GM18858 (cell line): ENCODE measurements around the gene VPS35L.

Source experiments
- ATAC-seq: cut with Tn5 transposase; IDR thresholded peaks from one replicate; pipeline ENCODE4 v1.9.1; 2021; ENCODE audit not compliant: unreplicated experiment

VPS35L gene

DNA sequence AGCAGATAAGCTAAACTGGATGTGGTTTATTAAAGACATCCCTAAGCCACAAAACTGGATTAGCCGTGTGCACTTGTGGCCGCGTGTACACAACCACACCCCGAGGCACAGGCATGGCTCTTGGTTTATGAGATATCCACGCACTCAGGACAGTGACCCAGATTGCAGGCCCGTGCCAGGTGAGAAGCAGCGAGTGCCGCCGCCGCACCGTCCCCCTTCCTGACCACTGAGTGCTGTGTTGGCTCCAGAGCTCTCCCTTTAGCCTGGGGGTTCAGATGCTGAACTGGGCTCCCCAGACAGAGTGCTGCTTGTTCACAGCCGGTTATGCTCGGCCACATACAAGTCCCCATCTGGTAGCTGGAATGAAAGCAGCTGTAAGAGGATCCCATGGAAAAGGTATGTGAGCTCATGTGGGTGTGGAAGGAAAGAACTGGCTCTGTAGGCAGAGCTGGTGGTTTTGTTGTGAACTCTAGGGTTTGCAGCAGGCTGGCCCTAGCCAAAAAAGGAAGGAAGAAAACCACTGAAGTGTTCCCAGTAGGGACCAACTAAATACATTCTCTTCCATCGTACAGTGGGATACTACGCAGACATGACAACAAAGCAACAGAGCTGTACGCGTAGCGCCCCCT, 133.0 kb downstream of the VPS35L start:
- ATAC-seq, result no peak

DNA sequence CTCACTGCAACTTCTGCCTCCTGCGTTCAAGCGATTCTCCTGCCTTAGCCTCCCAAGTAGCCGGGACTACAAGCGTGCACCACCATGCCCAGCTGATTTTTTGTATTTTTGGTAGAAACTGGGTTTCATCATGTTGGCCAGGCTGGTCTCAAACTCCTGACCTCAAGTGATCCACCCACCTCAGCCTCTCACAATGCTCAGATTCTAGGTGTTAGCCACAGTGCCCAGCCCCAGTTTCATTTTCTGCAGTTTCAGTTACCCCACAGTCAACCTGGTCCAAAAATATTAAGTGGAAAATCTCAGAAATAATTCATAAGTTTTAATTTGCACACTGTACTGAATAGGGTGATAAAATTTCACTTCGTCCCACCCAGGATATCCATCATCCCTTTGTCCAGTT, 133.8 kb downstream of the VPS35L start:
- ATAC-seq, result no peak

DNA sequence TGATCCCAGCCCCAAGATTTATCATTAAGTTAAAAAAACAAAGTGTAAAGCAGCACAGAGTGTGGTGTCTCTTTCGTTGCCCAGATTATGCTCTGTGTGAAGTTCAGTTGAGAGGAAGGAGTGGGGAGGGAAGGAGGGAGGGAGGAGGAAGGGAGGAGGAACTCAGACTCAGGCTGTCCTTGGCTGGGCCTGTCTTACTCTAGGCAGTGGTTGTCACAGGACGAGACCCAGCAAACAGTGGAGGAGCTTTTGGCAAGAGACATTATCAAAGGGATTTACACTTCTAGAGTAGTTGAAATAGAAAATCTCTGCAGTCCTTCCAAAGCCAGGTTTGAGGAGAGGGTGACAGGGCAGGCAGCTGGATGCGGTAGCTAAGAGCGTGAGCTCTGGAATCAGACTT, 134.7 kb downstream of the VPS35L start:
- no peak for ATAC-seq

DNA sequence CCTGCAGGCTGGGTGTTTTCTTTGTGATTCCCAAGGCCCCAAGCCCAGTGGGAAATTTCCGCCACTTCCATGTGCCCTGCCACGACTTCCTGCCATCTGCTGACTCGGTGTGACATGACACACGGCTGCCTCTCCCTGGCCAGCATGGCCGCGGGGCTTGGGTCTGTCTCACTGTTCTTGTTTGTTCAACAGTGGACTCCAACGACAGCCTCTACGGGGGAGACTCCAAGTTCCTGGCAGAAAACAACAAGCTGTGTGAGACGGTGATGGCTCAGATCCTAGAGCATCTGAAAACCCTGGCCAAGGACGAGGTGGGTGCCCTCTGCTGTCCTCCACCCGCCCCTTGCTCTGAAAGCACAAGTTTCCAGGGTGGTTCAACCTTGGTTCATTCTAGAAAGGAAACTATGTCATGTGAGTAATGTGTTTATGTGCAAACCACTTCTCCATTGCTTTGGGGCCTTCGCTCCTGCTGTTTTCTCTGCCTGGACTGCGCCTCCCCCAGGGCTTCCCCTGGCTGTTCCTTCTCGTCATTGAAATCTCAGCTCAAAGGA, 135.7 kb downstream of the VPS35L start:
- no peak for ATAC-seq

DNA sequence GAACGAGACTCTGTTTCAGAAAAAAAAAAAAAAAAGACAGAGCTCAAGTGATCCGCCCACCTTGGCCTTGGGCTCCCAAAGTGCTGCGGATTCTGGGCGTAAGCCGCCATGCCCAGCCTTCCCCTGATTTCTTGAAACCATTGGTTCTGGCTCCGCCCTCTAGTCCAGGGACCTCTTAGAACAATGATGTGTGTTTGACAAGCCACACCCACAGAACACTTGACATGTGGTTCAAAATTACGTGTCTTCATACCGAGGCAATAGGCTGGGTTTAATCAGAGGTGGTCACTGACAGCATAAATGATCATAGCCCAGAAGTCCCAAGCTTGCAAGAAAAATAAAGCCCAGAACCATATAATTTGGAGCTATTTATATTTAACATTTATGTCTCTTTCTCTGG, 139.5 kb downstream of the VPS35L start:
- no peak for ATAC-seq

DNA sequence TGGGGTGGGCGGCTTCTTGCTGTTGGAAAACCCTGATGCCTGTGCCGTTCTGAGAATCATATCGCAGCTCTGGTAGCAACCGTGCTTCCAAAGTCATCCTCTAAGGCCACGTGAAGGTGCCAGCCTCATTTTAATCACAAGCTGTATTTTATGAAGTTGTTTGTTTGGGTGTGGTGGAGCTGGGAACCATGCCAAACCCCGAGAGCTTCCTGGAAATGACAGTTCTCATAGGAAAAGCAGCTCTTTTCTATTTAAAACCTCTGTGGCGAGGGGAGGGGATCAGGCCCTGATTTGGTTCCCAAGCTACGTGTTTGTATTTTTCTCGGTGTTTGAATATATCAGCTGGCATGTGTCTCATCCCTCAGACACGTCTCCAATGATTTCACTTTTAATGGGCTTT, 140.8 kb downstream of the VPS35L start:
- no peak for ATAC-seq

DNA sequence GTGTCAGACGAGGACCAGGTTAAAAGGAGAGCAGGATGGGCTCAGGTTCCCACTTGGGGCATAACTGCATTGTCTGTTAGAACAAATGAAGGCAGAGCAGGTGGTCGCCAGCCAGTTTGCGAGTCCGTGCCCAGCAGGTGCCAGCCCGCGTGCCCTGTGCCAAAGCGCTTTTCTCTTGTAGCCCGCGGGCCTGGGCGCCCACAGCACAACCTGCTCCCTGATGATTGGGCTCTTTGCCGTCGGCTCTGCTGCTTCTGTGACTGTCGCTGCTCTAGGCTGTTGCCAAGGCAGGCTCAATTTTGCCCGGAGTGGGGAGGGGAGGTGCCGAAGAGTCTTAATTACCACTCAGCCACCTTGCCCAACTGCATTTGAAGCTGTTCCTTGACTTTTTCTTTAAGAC, 141.5 kb downstream of the VPS35L start:
- ATAC-seq, result no peak

DNA sequence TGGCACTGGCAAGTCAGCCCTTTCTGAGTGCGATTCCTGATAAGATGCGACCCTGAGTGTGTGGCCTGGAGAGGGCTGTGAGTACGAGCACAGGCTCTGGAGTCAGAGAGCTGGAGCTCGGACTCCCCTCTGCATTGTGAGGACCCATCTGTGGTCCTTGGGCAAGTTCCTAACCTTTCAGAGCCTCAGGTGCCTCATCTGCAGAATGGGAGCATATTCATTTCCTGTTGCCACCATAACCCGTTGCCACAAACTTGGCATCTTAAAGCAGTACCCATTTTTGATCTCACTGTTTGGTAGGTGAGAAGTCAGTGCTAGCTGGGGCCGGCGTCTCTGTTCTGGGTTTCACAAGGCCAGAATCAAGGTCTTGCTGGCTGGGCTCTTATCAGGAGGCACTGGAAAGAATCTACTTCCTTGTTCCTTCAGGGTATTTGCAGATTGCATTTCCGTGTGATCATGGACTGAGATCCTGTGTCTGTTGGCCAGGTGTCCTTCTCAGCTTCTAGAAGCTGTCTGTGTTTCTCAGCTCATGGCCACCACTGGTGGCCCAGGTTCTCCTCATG, 142.3 kb downstream of the VPS35L start:
- ATAC-seq, result no peak

DNA sequence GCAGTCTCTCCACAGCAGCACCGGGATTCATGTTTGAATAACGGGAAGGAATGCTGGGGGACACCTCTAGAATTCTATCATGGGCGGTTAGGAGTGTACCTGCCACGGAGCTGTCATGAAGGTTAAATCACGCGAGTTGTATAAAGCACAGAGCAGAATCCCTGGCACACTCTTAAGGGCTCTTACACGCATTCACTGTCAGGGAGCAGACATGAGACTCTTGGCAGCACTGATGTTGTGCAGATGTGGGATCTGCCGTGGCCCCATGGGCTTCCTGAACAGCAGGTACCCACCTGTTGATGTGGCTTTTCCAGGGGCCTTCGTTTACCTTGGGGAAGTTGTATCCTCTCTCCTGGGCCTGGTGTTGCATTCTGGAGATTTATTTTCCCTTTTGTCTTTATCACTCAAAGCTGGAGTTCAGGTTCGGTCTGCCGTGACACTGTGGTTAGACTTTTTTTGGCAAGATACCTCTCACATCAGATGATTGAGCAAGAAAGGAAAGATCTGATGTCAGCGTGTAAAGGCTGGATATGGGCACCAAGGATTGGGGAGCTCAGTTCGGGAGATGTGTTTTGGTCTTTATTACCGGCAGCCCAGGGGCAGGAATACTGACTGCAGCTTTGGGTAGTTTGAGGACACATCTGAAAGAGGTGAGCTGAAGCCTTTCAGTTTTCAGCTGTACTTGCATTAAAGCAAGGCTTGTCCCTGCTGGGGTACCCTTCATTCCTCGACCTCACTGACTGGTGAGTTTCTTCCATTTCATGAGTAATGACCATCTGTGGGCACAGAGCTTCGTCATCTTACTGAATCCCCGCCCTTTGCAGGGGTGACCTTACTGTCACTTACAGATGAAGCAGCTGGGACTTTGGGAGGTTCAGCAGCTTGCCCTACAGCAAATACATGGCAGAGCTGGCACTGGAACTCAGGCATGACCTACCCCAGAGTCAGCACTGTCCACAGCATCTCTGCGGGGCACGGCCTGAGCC, 143.3 kb downstream of the VPS35L start:
- no peak for ATAC-seq

DNA sequence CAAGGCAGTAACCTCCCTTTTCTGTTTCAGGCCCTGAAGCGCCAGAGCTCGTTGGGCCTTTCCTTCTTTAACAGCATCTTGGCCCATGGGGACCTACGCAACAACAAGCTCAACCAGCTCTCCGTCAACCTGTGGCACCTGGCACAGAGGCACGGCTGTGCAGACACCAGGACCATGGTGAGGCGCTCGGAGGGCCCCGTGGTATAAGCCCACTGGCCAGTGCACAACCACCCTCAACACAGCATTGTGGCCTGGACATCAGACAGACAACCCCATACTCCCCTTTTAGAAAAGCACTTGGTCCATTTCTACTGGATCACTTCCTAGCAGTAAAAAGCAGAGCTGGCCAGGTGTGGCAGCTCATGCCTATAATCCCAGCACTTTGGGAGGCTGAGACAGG, 144.0 kb downstream of the VPS35L start:
- ATAC-seq, result no peak

DNA sequence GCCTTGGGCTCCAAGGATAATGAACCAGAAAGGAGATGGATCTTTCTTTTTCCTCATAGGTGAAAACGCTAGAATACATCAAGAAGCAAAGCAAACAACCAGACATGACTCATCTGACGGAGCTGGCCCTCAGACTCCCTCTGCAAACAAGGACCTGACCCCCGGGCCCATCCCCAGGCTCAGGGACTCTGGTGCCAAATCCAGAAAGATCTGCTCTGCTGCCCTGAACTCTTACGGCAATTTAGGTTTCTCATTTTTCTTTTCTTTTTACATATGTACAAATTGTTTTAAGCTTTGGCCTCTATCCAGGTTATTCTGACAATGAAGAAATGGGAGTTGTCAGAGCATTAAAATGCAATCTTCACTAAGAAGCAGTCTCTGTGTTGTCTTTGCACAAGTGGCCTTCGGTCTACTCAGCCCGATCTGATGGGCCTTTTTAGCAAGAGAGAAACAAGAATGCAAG, 144.8 kb downstream of the VPS35L start:
- no peak for ATAC-seq

DNA sequence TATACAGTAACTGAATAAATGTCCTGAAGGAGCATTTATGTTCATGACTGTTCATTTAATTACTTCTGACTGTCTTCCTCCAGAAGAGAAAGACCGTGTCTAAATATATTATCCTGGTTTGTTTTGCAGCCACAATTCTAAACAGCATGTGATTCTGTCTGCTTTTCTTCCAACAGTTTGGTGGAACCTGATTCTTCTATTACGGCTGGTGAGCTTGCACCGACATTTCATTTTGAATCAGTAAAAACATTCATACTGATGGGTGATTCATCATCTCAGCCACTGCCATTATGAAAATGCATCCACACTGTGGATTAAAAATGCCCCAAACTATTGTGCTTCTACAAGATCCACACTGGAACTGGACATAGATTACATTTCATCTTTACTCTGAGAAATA, 145.6 kb downstream of the VPS35L start:
- ATAC-seq, result no peak

DNA sequence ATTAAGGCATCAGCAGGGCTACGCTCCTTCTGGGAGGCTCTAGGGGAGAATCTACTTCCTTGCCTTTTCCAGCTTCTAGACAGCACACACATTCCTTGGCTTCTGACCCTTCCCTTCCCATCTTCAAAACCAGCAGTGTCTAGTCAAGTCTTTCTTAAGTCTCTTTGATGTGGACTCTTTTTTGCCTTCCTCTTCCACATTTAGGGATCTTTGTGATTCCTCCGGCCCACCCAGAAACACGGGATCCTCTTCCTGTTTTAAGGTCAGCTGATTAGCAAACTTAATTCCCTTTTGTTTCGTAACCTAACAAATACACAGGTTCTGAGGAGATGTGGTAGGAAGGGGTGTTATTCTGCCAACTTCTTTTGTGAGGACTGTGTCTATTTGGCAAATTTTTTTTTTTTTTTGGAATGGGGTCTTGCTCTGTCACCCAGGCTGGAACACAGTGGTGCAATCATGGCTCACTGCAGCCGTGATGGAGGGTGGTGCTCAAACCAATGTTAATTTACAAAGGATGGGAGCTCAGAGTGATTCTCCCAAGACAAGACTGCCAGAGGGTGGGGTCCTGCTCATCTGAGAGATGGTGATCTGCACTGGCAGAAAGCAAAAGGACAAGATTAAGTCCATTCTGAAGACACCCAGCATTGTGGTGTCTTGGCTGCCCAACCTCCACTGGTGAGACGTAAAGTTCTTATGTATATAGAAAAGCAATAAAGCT, 147.8 kb downstream of the VPS35L start:
- no peak for ATAC-seq

DNA sequence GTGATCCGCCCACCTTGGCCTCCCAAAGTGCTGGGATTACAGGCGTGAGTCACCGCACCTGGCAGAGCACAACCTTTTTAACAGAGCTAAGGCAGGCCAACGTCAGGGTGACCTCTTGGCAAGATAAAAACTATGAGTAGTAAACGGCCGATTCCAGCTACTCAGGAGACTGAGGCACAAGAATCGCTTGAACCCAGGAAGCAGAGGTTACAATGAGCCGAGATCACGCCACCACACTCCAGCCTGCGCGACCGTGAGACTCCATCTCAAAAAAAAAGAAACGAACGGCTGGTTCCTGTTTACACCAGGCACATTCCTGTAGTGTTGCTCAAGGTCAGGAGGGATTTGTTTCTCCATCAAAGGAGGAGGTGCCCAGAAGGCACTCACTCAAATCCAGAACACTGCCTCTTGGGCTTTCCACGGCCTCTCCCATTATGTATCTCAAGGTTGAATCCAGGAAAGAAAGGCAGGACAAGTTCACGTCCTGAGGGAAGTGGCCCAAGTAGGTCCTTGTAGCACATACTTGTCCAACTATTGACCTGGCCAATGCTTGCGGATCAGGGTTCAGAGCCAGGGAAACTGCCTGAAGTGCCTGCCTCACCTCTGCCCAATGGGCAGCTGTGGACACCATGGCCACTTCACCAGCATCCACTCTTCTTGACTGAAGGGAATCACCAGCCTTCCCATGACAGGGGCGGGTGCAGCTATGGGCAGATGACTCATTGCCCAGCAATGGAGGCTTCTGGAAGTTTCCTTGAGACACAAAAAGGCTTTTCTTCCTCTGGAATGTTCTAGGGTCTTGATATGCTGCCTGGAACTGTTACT, 149.0 kb downstream of the VPS35L start:
- no peak for ATAC-seq

DNA sequence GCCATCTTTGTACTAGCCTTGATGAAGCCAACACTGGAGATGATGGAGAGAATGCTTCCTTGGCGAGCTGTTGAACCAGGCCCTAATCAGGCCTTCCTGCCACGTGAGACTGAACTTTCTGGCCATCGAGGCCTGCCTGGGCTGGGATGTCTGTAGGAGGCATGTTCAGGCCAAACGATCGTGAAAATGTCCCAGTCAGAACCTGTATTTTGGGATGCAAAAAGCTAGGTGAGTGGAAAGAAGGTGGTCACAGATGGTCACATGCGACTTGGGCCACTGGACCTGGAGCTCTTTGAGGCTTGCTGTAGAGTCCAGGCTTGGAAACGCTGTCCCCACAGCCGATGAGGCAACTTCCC, 149.6 kb downstream of the VPS35L start:
- ATAC-seq, result no peak

DNA sequence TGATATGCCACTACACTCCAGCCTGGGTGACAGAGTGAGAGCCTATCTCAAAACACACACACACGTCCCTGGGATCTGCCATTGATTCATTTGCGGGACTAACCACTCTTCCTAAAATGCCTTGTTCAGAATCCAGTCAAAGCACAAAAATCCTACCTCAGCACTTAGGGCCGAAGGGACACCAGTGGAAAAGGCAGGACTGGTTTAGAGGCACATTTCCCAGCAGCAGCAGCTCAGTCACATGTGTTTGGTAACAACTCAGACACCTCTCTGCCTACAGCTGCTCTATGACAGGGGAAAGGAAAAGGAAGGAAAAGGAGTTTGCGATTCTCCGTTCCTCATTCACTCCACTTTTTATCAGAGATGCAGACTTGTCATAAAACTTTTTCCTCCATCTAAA, 150.3 kb downstream of the VPS35L start:
- ATAC-seq, result no peak

DNA sequence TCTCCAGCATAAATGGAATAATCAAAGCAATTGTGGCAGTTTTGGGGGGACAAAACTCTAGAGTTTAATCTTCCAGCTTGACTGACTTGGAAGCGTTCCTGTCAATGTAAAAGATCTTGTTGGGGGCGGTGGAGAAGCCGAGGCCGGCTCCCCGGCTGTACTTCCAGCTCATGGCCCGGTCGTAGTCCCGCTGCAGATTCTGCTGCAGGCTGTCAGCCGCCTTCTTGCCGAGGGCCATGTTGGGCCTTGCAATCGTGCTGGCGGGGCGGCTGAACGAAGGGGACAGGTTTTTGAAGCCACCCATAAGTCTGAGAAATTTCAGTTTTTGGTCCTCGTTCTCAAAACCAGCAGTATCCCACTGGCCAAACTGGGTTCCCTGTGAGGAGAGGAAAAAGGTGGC, 151.3 kb downstream of the VPS35L start:
- ATAC-seq, result no peak

DNA sequence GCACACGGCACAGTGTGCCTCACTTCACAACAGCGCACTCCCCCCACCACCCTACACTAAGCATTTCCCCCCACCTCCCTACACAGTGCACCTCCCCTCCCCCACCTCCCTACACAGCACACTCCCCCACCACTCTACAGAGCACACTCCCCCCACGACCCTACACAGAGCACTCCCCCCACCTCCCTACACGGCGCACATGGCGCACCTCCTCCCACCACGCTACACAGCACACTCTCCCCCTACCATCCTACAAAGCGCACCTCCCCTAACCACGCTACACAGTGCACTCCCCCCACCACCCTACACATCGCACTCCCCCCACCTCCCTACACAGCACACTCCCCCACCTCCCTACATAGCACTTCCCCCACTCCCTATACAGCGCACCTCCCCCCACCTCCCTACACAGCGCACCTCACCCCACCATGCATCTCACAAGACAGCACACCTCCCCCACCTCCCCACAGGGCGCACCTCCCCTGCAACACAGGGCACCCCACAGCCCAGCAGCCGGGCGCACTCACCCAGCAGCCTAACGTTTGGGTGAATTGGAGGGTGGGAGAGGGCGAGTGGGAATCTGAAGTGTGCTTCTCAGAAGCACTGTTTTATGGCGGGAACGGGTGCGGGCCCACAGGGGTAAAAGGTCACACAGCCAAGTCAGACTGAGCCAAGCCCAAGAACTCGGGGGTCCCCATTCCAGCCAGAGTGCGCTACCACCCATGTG, 152.2 kb downstream of the VPS35L start:
- ATAC-seq, result no peak

DNA sequence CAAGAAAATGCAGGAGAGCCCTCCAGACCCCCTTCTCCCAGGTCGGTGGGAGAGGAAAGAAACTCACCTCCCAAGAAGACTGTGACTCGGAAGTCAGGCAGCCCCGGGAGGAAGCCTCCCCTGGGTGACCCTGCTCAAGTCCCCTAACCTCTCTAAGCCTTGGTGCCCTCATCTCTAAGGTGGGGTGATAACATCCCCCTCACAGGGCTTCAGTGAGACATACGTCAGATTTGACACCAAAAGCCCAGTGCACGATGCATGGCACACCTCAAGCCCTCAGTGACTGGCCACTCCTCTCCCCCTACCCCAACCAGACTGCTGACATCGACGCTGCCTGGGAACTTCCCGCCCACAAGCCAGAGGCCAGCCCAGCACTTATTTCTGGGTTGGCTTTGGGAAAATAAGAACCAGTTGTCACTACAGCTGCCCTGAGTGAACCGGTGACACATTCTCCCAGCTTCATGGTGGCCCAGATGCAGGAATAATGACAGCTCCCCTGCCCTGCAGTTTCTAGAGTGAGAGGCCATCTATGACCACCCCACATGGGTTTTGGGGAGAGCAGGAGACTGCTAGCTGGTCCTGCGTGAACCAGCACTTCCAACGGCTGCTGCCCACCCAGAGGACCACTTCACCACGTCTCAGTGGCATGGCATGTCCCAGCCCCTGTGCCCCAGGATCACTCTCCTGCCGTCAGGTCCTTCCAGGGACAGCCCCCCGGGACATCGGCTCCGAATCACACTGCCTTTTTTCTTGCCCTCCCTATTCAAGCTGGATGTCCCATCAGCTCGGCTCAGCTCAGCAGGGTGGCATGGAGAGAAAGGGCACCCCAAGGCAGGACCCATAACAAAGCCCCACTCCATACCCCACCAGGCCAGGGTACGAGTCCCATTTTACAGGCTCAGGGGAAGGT, 153.0 kb downstream of the VPS35L start:
- no peak for ATAC-seq
